HS-5 (cell line): Measurements from ENCODE around the gene NUDT21.

Source experiments
- DNase-seq: peaks from one replicate; pipeline ENCODE4 v3.0.0-alpha.2; 2012; ENCODE audit warnings: low read depth

NUDT21 gene

DNA sequence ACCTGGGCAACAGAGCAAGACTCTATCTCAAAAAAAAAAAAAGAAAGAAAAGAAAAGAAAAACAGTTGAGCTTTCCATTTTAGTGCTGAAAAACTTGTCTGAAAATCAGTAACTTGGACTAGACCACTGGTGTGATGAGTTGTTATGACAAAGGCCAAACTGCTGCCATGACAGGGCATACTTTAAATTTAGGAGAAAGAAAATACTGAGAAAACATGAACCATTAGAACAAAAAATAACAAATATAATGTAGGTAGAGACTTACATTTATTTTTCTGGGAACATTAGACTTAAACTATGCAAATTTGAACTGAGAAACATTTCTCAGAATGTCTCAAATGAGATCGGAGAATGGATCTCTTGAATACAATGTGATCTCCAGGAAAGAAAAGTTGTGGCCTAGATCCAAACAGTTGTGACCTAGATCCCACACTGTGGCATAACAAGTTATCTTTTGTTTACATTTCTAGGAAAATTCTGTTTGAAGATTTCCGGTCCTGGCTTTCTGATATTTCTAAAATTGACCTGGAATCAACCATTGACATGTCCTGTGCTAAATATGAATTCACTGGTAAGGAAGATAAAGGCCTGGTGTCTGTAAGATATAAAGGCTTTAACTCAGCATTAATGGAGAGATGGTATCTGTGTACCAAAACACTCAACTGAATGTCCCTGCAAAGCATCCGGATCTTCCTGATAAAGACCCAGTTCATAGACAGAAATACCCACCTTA, 11.1 kb upstream of the NUDT21 start:
- DNase-seq, result no peak

DNA sequence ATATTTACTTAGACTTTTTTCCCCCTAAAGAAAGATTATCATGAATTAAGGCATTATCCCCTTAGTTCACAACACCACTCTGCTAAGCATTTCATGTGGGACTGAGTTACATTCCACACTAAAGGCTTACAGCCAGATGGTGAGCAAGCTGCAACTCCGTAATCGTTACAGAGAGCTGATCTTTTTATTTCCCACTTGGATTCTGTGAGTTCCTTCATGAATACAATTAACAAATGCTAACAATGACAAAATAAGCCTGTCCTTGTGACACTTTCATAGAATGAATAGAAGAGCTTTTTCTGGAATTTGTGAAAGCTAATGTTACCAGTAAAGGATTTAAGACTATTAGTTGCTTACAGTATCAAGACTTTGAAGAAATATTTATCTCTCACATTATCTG, 9.0 kb upstream of the NUDT21 start:
- no peak for DNase-seq

DNA sequence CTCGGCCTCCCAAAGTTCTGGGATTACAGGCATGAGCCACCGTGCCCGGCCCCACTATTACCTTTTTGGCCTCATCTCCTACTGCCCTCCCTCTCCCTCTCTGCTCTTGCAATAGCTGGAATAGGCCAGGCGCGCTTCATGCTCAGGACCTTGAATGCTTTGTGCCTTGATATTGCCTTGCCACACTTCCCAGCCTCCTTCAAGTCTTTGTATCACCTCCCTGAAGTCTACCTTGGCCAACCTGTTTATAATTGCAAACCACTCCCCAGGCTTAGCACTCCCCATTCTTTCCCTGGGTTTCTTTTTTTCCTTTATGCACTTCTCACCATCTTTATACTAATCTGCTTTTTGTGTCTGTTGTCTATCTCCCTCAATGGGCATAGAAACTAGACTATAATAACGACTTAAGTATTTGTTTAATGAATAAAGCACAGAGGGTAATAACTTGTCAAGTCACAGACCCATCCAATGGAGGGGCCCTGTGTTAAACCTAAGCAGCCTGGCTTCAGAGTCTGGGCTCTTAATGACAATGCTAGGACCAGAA, 6.9 kb upstream of the NUDT21 start:
- DNase-seq, result no peak

DNA sequence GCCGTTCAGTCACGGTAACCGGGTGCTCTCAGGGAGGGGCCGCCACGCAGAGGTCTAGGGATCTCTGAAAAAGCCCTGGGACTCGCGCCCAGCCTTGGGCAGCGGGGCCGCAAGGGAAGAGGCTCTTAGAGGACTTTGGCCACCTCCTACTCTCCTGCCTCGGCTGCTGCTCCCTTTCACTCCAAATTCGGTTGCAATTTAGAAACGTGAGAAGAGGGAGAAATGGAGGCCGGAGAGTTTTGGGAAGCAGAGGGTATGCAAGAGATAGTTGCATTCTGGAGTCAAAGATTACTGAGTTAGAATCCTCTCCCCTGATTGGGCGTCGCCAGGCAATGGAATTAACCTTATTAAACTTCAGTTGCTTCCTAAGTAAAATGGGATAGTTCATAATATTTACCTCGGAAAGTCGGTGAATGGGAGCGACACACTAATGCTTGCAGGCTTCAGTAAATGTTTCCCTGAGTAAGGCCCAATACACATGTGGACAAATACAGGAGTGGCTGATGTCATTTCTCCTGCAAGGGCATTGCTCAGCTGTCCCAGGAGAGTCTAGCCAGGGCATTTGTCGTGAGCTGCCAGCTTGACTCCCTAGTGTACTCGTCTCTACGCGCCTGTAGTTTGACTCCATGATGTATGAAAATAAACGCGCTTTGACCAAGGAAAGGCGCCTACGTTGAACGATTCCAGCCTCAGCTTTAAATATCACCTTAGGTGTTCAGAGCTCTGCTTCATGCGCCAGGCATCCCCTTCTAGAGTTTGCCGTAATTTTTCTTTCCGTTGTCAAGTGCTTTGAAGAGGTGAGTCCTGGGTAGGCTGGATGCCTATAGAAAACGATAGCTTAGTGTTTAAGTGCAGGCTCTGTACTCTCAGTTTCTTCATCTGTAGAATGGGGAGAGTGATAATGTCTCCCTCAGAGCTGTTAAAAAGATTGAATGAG, 889 bp upstream of the NUDT21 start:
- peak; percentile 14 for DNase-seq

DNA sequence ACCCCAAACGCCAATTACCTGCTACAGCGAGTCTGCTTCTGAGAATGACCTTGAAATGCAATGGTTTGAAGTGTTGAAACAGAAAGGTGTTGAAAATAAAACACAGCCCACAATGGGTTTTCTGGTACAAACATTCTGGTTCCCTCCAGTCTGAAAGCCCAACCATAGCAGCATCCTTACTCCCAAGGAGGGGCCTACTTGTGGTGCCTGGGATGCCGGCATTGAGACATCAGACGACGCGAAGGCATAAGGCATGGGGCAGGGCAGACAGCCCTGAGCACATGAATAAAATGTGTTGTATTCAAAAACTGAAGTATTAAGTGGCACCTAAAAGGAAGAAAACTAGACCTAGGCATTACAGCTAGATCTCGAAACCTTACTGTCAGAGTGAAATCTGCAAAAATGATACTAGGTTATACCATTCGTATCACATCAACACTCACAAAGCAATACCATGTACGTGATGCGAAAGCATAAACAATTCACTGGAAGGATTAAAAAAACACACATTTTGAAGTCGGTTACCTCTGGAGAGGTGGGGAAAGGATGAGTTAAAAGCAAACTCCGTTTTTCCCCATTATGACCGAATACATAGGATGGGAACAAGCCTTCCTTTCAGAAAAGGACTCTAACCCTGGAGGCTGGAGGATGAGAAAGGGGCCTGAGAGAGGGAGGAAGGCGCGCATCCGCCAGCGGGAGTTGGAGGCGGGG, 702 bp downstream of the NUDT21 start:
- DNase-seq, result peak; percentile 16

DNA sequence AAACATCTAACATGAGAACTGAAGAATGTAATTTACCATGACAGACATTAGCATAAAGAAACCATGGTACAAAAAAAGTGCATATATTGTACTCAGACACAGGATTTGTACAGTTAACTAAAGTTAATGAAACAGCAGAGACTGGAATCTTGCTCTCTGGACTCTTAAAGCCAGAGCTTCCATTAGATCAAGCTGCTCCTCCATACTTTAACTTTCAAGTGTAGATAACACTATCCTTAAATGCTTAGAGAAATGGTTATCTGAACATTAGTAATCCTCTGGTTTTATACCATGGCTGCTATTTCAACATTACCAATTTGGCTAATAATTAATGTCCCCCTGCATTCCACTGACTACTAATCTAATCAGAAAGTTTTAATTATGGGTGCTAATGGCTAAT, 3.1 kb downstream of the NUDT21 start:
- no peak for DNase-seq

DNA sequence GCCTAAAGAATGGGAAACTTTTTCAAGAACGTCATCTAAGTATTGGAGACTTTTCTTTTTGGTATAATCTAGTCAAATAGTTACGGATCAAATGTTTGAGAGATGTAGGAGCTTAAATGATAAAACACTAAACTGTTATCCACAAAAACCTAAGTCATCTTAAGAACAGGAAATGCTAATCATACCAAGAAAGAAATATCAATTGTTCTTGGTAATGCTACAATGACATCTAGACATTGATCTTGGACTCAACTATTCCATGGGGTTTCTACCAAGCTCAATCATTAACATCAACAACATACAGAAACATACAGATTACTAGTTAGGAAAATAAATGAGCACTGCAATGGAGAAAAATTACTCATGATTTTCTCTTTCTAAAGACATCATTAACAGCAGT, 3.8 kb downstream of the NUDT21 start:
- DNase-seq, result no peak

DNA sequence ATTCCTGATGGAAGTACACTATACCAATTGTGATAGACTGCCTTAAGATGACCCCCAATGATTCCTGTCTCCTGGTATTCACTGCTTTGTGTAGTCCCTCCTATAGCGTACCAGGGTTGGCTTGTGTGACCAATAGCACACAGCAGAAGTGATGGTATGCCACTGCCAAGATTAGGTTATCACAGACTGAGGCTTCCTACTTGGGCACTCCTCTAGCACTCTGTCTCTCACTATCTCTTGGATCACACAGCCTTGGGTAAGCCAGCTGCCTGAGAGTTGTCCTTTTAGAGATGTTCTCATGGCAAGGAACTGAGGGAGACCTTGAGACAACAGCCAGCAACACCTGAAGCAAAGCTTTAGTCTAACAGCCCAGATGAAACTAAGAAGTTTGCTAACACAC, 13.1 kb downstream of the NUDT21 start:
- no peak for DNase-seq

DNA sequence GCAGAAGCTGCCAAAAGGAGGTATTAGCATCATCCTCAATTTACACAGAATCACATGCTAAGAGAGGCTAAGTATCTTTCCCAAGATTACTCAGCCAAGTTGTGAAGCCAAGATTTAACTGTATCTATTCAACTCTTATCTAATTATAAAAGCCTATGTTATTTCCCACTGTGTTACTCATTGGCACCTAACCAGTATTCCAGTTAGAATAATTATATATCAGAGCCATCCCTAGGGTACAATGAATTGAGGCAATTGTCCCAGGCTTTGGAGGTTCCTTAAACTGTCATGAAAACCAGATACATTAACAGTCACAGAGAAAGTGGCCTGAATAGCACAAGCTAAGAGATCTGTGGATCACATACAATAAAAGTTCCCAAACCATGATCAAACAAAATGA, 14.9 kb downstream of the NUDT21 start:
- DNase-seq, result no peak

DNA sequence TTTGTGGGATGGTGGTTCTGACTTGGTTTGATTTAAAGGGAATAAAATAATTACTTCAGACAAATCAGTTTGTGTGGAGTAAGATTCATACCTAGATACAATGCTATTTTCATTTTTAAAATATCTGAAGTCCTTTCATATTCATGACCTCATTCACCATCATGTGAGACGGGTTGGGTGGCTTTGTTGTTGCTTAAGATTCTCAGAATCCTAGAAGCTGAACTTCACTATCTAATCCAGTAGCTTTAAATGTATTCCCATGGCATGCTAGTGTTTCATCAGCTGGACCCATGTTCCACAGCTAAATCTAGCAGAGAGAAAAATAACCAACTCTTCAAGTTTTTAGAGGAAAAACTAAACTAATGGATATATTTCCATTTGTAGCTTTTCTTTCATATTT, 23.0 kb downstream of the NUDT21 start:
- DNase-seq, result no peak

DNA sequence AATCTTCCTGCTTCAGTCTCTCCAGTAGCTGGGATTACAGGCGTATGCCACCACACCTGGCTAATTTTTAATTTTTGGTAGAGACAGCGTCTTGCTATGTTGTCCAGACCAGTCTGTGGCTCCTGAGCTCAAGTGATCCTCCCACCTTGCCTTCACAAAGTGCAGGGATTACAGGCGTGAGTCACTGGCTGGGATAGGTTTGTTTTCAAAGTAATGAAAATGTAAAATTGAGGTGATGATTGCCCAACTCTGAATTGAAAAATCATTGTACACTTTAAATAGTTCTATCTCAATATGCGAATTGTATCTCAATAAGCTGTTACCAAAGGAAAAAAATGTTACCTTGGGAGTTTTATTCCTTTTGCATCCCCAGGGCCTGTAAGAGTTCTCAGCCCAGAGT, 24.5 kb downstream of the NUDT21 start:
- DNase-seq, result no peak

DNA sequence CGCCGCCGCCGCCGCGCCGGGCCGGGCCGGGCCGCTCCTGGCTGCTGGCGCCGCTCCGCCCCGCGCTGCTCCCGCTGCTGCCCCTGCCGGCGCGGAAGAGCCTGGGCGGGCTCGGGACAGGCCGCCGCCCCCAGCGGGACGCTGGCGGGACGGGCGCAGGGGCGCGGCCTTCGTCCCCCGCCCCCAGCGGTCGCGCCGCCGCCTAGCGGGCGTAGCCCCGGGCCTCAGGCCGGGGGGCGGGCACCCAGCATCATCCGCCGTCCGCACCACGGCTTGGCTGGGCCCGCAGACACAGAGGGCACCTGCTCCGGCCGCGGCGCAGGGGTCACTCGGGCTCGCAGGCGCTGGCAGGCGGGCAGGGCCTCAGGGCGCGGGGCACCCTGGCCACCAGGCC, 25.7 kb downstream of the NUDT21 start, which contains the start of gene AMFR:
Gene AMFR (minus strand): TSS at position 107 of the 394 bp plus-strand sequence. CDS start 218 bp downstream, outside the sequence.
- DNase-seq, result no peak

DNA sequence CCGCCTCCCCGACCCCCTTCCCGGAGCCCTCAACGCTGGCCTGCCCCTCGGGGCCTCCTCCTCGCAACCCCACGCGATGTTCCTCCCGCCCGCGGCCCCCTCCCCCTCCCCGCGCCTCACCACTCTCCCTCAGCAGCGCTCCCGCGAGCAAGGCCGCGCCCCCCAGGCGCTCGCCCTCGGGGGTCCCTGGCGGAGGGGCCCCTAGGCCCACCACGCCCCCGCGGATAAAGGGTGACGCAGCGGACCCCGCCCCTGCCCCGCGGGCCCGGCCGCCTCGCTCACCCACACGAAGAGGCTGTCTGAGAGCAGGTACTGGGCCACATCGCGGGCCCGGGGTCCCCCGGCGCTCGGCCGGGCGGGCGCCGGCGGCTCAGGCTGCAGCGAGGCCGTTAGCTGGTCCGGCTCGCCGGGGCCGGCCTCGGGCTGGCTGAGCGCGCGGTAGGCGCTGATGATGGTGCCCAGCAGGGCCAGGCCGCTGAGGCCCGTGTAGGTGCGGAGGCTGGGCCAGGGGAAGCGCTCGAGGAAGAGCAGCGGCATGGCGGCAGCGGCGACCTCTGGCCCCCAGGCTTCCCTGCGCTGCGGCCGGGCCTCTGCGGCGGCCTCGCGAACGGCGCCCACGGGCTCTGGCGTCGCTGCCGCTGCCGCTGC, 26.2 kb downstream of the NUDT21 start:
- no peak for DNase-seq

DNA sequence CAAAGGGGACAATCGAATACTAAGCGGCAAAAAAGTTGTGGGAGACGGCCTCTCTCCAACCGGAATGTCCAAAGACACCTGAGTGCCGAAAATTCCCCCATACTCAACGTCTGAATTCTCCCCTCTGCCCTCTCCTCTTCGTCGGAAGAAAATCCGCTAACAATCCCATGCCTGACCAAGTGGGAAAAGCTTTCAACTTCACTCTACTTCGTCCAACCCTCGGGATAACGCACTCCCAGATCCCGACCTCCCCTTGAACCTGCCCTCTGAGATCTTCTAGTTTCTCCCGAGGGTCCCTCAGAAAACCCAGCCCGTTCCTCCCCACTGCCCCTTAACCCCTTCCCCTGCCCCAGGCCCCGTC, 26.7 kb downstream of the NUDT21 start:
- no peak for DNase-seq

DNA sequence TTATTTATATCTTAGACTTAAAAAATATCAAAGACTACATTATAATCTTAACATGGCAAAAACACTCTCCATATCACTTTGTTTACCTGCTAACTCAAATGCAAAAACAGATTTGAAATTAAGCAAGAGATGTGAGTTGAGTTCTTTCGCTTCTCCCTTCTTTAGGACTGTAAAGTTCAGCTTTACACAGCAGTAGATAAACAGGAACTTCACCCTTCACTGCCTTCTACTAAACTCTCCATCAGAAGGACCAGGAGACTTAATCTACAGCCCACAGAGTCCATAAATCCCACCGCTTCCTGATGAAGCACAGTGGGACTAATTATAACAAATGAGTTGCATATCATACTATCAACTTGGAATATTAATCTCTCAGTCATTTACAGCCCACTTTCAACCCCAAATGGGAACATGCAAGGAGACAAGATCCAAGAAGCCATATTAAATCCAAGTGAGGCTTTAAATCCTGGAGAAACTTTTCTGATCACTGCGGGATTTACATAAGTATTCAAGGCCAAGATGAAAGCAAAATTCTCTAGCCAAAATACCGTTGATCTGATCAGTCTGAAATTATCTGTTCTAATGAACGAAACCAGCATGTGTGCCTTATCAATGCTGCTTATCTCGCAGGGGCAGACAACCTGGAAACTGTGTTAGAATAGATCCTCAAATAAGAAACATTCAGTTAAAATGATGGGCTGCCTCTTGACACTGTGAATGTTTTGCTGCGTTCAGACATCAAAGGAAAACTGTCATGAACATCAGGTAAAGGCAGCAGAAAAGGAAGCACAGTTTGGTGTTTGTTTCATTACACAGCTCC, 27.3 kb downstream of the NUDT21 start:
- DNase-seq, result no peak

DNA sequence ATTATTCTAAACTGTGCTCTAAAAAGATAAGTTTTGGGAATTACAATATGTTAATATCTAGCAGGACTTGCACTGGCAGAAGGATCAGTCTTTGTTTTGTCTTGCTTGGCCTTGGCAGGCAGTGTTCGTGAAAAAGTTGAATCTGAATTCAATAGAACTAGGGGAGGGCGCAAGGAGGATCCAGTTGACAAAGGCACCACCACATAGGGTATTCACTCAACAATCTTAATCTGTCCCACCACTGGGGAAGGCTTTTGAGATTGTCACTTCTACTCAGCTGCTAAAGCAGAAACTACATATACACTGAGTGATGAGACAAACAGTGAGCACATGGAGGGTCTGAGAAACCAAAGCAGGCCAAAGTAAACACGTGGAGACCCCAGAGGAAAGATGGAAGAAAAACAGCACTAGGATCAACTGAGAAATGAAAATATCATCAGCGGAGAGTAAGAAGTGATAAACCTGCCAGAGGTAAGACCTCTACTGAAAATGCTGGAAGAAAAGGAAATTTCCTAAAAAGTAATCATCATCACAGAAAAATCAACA, 28.2 kb downstream of the NUDT21 start:
- no peak for DNase-seq

DNA sequence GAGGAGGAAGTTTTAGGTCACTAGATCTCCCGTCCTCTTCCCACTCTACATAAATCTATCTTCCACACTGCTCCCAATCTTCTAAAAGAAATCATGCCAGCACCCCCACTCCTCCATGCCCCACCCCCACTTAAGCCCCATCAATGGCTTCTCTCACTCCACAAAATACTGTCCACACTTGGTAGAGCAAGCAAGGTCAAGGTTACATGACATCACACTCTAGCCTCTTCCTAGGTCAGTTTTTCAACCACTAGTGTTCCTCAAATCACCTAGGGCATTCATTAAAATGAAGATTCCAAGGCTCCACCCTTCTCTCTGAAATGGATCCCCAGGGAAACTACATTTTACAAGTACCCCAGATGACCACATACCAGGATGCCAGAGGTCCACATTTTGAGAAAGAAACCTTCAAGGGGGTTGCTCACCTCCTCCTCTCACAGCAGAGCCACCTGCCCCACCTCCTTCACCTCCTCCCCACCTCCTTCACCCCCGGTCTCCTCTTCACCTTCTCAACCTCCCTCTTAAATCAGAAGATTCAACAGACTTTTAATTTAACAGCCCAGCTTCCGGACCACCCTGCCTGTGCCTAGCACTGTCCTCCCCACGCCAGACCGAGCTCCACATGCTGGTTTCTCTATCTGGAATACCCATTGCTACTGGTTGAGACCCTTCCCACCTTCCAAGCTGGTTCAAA, 29.0 kb downstream of the NUDT21 start:
- DNase-seq, result no peak

DNA sequence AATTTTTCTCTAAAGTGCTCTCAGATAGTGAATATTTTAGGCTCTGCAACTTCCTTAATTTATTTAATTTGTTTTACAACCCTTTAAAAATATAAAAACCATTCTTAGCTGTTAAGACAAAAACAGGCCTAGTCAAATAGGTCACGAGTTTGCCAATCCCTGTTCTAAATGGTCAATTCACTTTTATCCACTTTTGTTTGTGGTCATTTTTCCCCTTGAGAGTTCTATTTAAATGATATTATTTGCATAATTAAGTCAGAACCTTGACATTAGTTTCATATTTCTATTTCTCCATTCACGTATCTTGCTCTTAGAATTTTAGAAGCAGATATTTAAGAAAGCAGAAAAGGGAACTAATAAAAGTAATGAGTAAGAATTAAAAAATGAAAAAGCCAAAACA, 29.8 kb downstream of the NUDT21 start:
- no peak for DNase-seq

DNA sequence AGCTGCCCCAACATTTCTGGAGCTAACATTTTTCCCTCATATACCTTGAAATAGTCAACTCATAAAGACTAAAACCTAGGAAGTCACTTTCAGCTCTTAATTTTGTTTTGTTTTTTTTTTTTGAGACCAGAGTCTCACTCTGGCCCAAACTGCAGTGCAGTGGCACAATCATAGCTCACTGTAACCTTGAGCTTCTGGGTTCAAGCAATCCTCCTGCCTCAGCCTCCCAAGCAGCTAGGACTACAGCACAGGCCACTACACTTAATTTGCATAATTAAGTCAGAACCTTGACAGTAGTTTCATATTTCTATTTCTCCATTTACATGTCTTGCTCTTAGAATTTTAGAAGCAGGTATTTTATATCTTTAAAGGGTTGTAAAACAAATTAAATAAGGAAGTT, 30.5 kb downstream of the NUDT21 start:
- DNase-seq, result no peak
